Measurements from ENCODE around the gene ZNF385B.

- TF ChIP-seq CTCF (IDR thresholded peaks at IDR 0.05) = no peak
- TF ChIP-seq POLR2A (IDR thresholded peaks at IDR 0.05) = no peak
These were observed 16.4 kb upstream of the ZNF385B start for GRCh38 chr2:179877601-179878364.
